ENCODE data around the gene PDCD4.

Gene PDCD4

GRCh38 chr10:110871298-110872084, at the start of gene PDCD4:
TSS of gene PDCD4 (plus strand) at chr10:110871928. CDS start at chr10:110876028, 4,100 bp downstream.
- in situ Hi-C loops (cut with MboI; ENCODE audit: low sequenced_read_pairs) = no loop called here

- in situ Hi-C loops (cut with MboI; ENCODE audit: low sequenced_read_pairs) = no loop called here
These were observed 49.6 kb upstream of the PDCD4 start for GRCh38 chr10:110822035-110822711.

GRCh38 chr10:110822712-110823311, 48.9 kb upstream of the PDCD4 start:
- in situ Hi-C loops (cut with MboI; ENCODE audit: low sequenced_read_pairs) = no loop called here

GRCh38 chr10:110824152-110824441, 47.6 kb upstream of the PDCD4 start:
- in situ Hi-C loops (cut with MboI; ENCODE audit: low sequenced_read_pairs) = no loop called here

- in situ Hi-C loops (cut with MboI; ENCODE audit: low sequenced_read_pairs) = no loop called here
These were observed 47.1 kb upstream of the PDCD4 start for GRCh38 chr10:110824660-110825059.

- in situ Hi-C loops (cut with MboI; ENCODE audit: low sequenced_read_pairs) = no loop called here
These were observed 46.2 kb upstream of the PDCD4 start for GRCh38 chr10:110825508-110825907.

GRCh38 chr10:110827410-110827809, 44.3 kb upstream of the PDCD4 start:
- in situ Hi-C loops (cut with MboI; ENCODE audit: low sequenced_read_pairs) = no loop called here

- in situ Hi-C loops (cut with MboI; ENCODE audit: low sequenced_read_pairs) = no loop called here
These were observed 43.9 kb upstream of the PDCD4 start for GRCh38 chr10:110827875-110828274.

GRCh38 chr10:110828525-110828924, 43.2 kb upstream of the PDCD4 start:
- in situ Hi-C loops (cut with MboI; ENCODE audit: low sequenced_read_pairs) = no loop called here

GRCh38 chr10:110829721-110830410, 41.9 kb upstream of the PDCD4 start:
- in situ Hi-C loops (cut with MboI; ENCODE audit: low sequenced_read_pairs) = no loop called here

GRCh38 chr10:110833234-110833940, 38.3 kb upstream of the PDCD4 start:
- in situ Hi-C loops (cut with MboI; ENCODE audit: low sequenced_read_pairs) = no loop called here

- in situ Hi-C loops (cut with MboI; ENCODE audit: low sequenced_read_pairs) = no loop called here
These were observed 37.6 kb upstream of the PDCD4 start for GRCh38 chr10:110833941-110834628.

- in situ Hi-C loops (cut with MboI; ENCODE audit: low sequenced_read_pairs) = no loop called here
These were observed 37.0 kb upstream of the PDCD4 start for GRCh38 chr10:110834629-110835301.

GRCh38 chr10:110835841-110836240, 35.9 kb upstream of the PDCD4 start:
- in situ Hi-C loops (cut with MboI; ENCODE audit: low sequenced_read_pairs) = no loop called here

- in situ Hi-C loops (cut with MboI; ENCODE audit: low sequenced_read_pairs) = no loop called here
These were observed 35.0 kb upstream of the PDCD4 start for GRCh38 chr10:110836706-110837105.

GRCh38 chr10:110837418-110838171, 34.1 kb upstream of the PDCD4 start:
- in situ Hi-C loops (cut with MboI; ENCODE audit: low sequenced_read_pairs) = no loop called here

GRCh38 chr10:110840225-110840922, 31.4 kb upstream of the PDCD4 start:
- in situ Hi-C loops (cut with MboI; ENCODE audit: low sequenced_read_pairs) = no loop called here

GRCh38 chr10:110840923-110841428, 30.8 kb upstream of the PDCD4 start:
- in situ Hi-C loops (cut with MboI; ENCODE audit: low sequenced_read_pairs) = no loop called here

Measured in HL-60/S4 treated with phorbol 12-myristate 13-acetate at 8.2 ng/mL for 4 days and 3 days (cell line).